H1 (cell line): Measurements from ENCODE around the gene RAD23B. TPM values are rescaled to one million over a fixed set of nuclear protein-coding genes. Genes with fewer than 3 reads are reported as not detected.

ENCODE experiments used
- CTCF ChIA-PET: fragments of 300-600 bp; sonication (Branson Sonifier 250); formaldehyde crosslinking; loops from one replicate; lab custom pipeline; 2021; ENCODE audit not compliant: partially characterized antibody; lab: Charles Lee
- POLR2A ChIA-PET: fragments of 300-600 bp; sonication (Branson Sonifier 250); formaldehyde crosslinking; loops from one replicate; lab custom pipeline; 2021; ENCODE audit warnings: inconsistent platforms; ENCODE audit not compliant: partially characterized antibody; lab: Charles Lee
- DNase-seq, 2 experiments: peaks; one replicate each; pipeline versions ENCODE4 v3.0.0 to v3.0.0-alpha.2; 2010 to 2022; ENCODE audit warnings: low spot score in 2 of 2, low read depth in 1 of 2, mixed read lengths in 1 of 2
- FAIRE-seq: peaks from 2 replicates; lab custom pipeline; 2011; peaks lifted over from hg19 to GRCh38; lab: Jason Lieb, UNC
- H2AFZ ChIP-seq: 2 replicates; pipeline ENCODE4 v1.8.1; 2012; ENCODE audit warnings: low read length, inconsistent platforms
- H2AK5ac ChIP-seq: 2 replicates; pipeline ENCODE4 v1.6.1; 2013; ENCODE audit warnings: low read depth, low read length
- H2BK120ac ChIP-seq: replicated peaks from 2 replicates; pipeline ENCODE3; 2013; ENCODE audit warnings: low read depth, low read length, inconsistent platforms
- H2BK12ac ChIP-seq: 2 replicates; pipeline ENCODE4 v1.6.1; 2013; ENCODE audit warnings: low read depth, low read length
- H2BK15ac ChIP-seq: 2 replicates; pipeline ENCODE4 v1.6.1; 2013; ENCODE audit warnings: low read length
- H2BK20ac ChIP-seq: 2 replicates; pipeline ENCODE4 v1.6.1; 2013; ENCODE audit warnings: low read length
- H2BK5ac ChIP-seq: 2 replicates; pipeline ENCODE4 v1.6.1; 2013; ENCODE audit warnings: low read depth, low read length
- H3K14ac ChIP-seq: 2 replicates; pipeline ENCODE4 v1.6.1; 2013; ENCODE audit warnings: inconsistent platforms; ENCODE audit not compliant: insufficient read length
- H3K18ac ChIP-seq: 2 replicates; pipeline ENCODE4 v1.6.1; 2013; ENCODE audit warnings: low read length; ENCODE audit errors: extremely low read depth
- H3K23ac ChIP-seq: 2 replicates; pipeline ENCODE4 v1.6.1; 2013; ENCODE audit warnings: inconsistent platforms; ENCODE audit not compliant: insufficient read length
- H3K23me2 ChIP-seq: 2 replicates; pipeline ENCODE4 v1.6.1; 2013; ENCODE audit warnings: low read depth, low read length
- H3K27ac ChIP-seq: 2 replicates; pipeline ENCODE4 v1.6.1; 2011; ENCODE audit warnings: low read depth, low read length, inconsistent platforms
- H3K27me3 ChIP-seq, 4 experiments: replicated peaks in 1 of 4; 1 replicate in 1 of 4; 2 replicates in 3 of 4; pipeline versions ENCODE4 v1.6.1 to v1.8.1; 2011 to 2013; ENCODE audit warnings: low read length in 3 of 4, mild to moderate bottlenecking in 3 of 4, inconsistent platforms in 2 of 4, mixed read lengths in 2 of 4, moderate library complexity in 1 of 4; ENCODE audit not compliant: control insufficient read depth in 3 of 4, insufficient read depth in 3 of 4; ENCODE audit errors: extremely low read depth in 1 of 4
- H3K36me3 ChIP-seq, 4 experiments: 2 replicates each; pipeline versions ENCODE4 v1.6.1 to v1.8.1; 2011 to 2013; ENCODE audit warnings: mild to moderate bottlenecking in 4 of 4, low read length in 3 of 4, moderate library complexity in 2 of 4, control low read depth in 1 of 4, inconsistent platforms in 1 of 4; ENCODE audit not compliant: insufficient read depth in 4 of 4, control insufficient read depth in 2 of 4
- H3K4ac ChIP-seq: replicated peaks from 2 replicates; pipeline ENCODE3; 2013; ENCODE audit warnings: low read length, low read depth, mixed read lengths, inconsistent platforms; ENCODE audit not compliant: insufficient read length
- H3K4me1 ChIP-seq, 4 experiments: replicated peaks in 1 of 4; 1 replicate in 1 of 4; 2 replicates in 3 of 4; pipeline versions ENCODE4 v1.6.1 to v1.8.1; 2011 to 2013; ENCODE audit warnings: low read length in 3 of 4, inconsistent platforms in 2 of 4, mixed read lengths in 1 of 4; ENCODE audit not compliant: insufficient read depth in 4 of 4, control insufficient read depth in 3 of 4
- H3K4me2 ChIP-seq, 2 experiments: 2 replicates each; pipeline versions ENCODE4 v1.6.1 to v1.8.1; 2011 to 2013; ENCODE audit warnings: low read depth in 2 of 2, low read length in 2 of 2, control low read depth in 1 of 2, inconsistent platforms in 1 of 2, mild to moderate bottlenecking in 1 of 2; ENCODE audit not compliant: insufficient read depth in 1 of 2
- H3K4me3 ChIP-seq, 4 experiments: fragments of 200-600, 300-600 bp in 1 of 4; sonication (generic), shearing (Covaris generic), sonication (Bioruptor Twin) in 1 of 4; 2 replicates each; pipeline versions ENCODE4 v1.5.1 to v1.8.1; 2011 to 2016; ENCODE audit warnings: low read length in 4 of 4, low read depth in 3 of 4, control low read depth in 2 of 4, inconsistent platforms in 2 of 4, mild to moderate bottlenecking in 2 of 4, mixed read lengths in 1 of 4, moderate library complexity in 1 of 4; ENCODE audit not compliant: insufficient read depth in 2 of 4; ENCODE audit errors: extremely low read depth in 1 of 4
- H3K56ac ChIP-seq: replicated peaks from 2 replicates; pipeline ENCODE3; 2013; ENCODE audit warnings: low read depth, mild to moderate bottlenecking, mixed read lengths, low read length, inconsistent platforms; ENCODE audit not compliant: insufficient read length
- H3K79me1 ChIP-seq: 2 replicates; pipeline ENCODE4 v1.6.1; 2013; ENCODE audit warnings: low read depth, low read length, control low read depth
- H3K79me2 ChIP-seq, 2 experiments: 2 replicates each; pipeline versions ENCODE4 v1.6.1 to v1.8.1; 2012 to 2013; ENCODE audit warnings: low read length in 2 of 2, mild to moderate bottlenecking in 2 of 2, inconsistent platforms in 1 of 2; ENCODE audit not compliant: insufficient read depth in 2 of 2, control insufficient read depth in 1 of 2
- H3K9ac ChIP-seq, 4 experiments: replicated peaks in 1 of 4; 1 replicate in 1 of 4; 2 replicates in 3 of 4; pipeline versions ENCODE4 v1.6.1 to v1.8.1; 2011 to 2013; ENCODE audit warnings: low read depth in 3 of 4, low read length in 3 of 4, control low read depth in 2 of 4, mild to moderate bottlenecking in 2 of 4, moderate library complexity in 2 of 4, inconsistent platforms in 1 of 4; ENCODE audit errors: extremely low read depth in 1 of 4
- H3K9me3 ChIP-seq, 2 experiments: 2 replicates each; pipeline versions ENCODE4 v1.6.1 to v1.8.1; 2012 to 2013; ENCODE audit warnings: mild to moderate bottlenecking in 2 of 2, moderate library complexity in 2 of 2, control low read depth in 1 of 2, inconsistent platforms in 1 of 2, low read depth in 1 of 2, low read length in 1 of 2, mixed read lengths in 1 of 2; ENCODE audit not compliant: insufficient read depth in 2 of 2
- H4K20me1 ChIP-seq, 2 experiments: replicated peaks in 1 of 2; 2 replicates each; pipeline versions ENCODE3 to v1.8.1; 2011 to 2013; ENCODE audit warnings: inconsistent platforms in 2 of 2, low read length in 2 of 2, mild to moderate bottlenecking in 1 of 2; ENCODE audit not compliant: insufficient read depth in 2 of 2, control insufficient read depth in 1 of 2
- H4K5ac ChIP-seq: 2 replicates; pipeline ENCODE4 v1.6.1; 2013; ENCODE audit warnings: low read length, low read depth, mixed read lengths, inconsistent platforms; ENCODE audit not compliant: insufficient read length
- H4K8ac ChIP-seq: 2 replicates; pipeline ENCODE4 v1.8.0; 2013; ENCODE audit warnings: mild to moderate bottlenecking, moderate library complexity, low read length, inconsistent platforms; ENCODE audit not compliant: insufficient read depth; ENCODE audit errors: extremely low read depth
- H4K91ac ChIP-seq: replicated peaks from 2 replicates; pipeline ENCODE3; 2013; ENCODE audit warnings: low read length, mixed read lengths, inconsistent platforms; ENCODE audit not compliant: insufficient read length
- EP300 ChIP-seq, 2 experiments: IDR thresholded peaks; 1 replicate in 1 of 2; 2 replicates in 1 of 2; pipeline ENCODE4 v1.6.1; 2011 to 2012; ENCODE audit warnings: low read depth in 2 of 2, low read length in 2 of 2, mild to moderate bottlenecking in 2 of 2, borderline replicate concordance in 1 of 2, inconsistent platforms in 1 of 2, moderate library complexity in 1 of 2
- GTF2F1 ChIP-seq: IDR thresholded peaks from 2 replicates; pipeline ENCODE4 v1.6.1; 2012; ENCODE audit warnings: low read depth, low read length, improper control_type of control experiment, borderline replicate concordance
- POLR2AphosphoS5 ChIP-seq: IDR thresholded peaks from 2 replicates; pipeline ENCODE4 v1.6.1; 2011; ENCODE audit warnings: low read depth, low read length
- SP2 ChIP-seq: IDR thresholded peaks from 2 replicates; pipeline ENCODE4 v1.6.1; 2012; ENCODE audit warnings: mild to moderate bottlenecking, low read length, inconsistent platforms
- TBP ChIP-seq: IDR thresholded peaks from 2 replicates; pipeline ENCODE4 v1.6.1; 2011; ENCODE audit warnings: low read depth, low read length, improper control_type of control experiment
- YY1 ChIP-seq: IDR thresholded peaks from 2 replicates; pipeline ENCODE4 v1.6.1; 2011; ENCODE audit warnings: low read depth, mild to moderate bottlenecking, low read length
- WGBS, 2 experiments: shearing (Covaris generic) in 1 of 2; methylation state at CpG; one replicate each; pipeline versions ENCODE4 v1.1.6 to v1.1.7; 2013 to 2015; ENCODE audit warnings: low lambda C conversion rate in 2 of 2, mixed read lengths in 2 of 2, inconsistent platforms in 1 of 2, low coverage in 1 of 2, missing lambda C conversion rate in 1 of 2; ENCODE audit not compliant: insufficient replicate concordance in 2 of 2, insufficient coverage in 1 of 2, insufficient read length in 1 of 2; ENCODE audit errors: extremely low coverage in 1 of 2, missing lambda C conversion rate in 1 of 2; 5-methylcytosine and 5-hydroxymethylcytosine counted together
- polyA plus RNA-seq, 7 experiments: library from polyadenylated mRNA; depleted of rRNA in 3 of 7; stranded (reverse) in 5 of 7; unstranded in 2 of 7; fragments of >200 nt in 5 of 7; fragments of 200-250 nt in 2 of 7; gene quantifications; 1 replicate in 5 of 7; 2 replicates in 1 of 7; 4 replicates in 1 of 7; pipeline versions ENCODE4 v1.2.1 to v1.2.3, GENCODE V29; 2011 to 2013; ENCODE audit warnings: missing spikeins in 2 of 7, mixed read lengths in 2 of 7
- total RNA-seq: library from RNA; stranded (reverse); fragmentation: NEBNext Ultra II Directional; extraction: Animal tissue kit (Norgen Biotek cat#: 25700); gene quantifications from 2 replicates; pipeline ENCODE4 v1.2.1, GENCODE V29; 2021
- TF ChIP-seq, protein P1 (sequence below): IDR thresholded peaks from 2 replicates; pipeline ENCODE4 v1.6.1; 2012; ENCODE audit warnings: low read length, inconsistent platforms

The RAD23B gene
- total and polyA plus RNA-seq, 2 of the 8 experiments (the other 6 are each of a cell fraction or from before 2014, with no cell fraction given): 97.1 to 165 TPM

DNA sequence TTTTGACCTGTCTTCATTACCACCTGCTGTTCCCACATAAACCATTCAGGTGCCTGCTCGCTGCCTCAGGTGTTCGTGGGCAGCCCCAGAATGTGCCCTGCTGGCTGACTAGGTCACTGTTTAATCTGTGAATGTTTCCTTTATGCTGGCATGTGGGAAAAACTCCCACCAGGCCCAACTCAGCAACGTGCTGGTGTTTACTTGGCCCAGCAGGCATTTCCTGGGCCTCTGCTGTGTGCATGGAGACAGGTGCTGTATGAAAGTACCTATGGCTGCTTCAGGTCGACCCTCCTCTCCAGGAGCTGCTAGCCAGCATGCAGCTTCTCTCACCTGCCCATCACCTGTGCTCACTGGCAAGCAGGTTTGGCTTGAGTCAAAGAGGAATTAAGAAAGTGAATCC, 65.8 kb downstream of the RAD23B start:
- Histone ChIP-seq H4K20me1 (no peaks in the 10 kb centered on the region), H4K91ac (no peak overlapping the region), H2BK120ac (no peak overlapping the region), H2BK5ac (no peak overlapping the region), H3K9me3 (no peaks in the 10 kb centered on the region), H2AK5ac (no peak overlapping the region), H3K56ac (no peak overlapping the region), H3K27ac (no peak overlapping the region), H3K4me3 (no peak overlapping the region), H2BK15ac (no peak overlapping the region), H3K18ac (no peak overlapping the region), H2AFZ (no peak overlapping the region), H3K4ac (no peak overlapping the region), H3K27me3 (0 out of 7 replicates have a peak, but pooled peaks cover 0 to 2% (median 0%) of the 10 kb centered on the region in 4 experiments), H3K36me3 (no peaks in the 10 kb centered on the region), H2BK20ac (no peak overlapping the region), H3K79me1 (no peaks in the 10 kb centered on the region), H4K5ac (no peak overlapping the region), H3K9ac (no peak overlapping the region), H3K14ac (no peak overlapping the region), H3K23ac (no peak overlapping the region), H3K4me2 (no peak overlapping the region), H3K23me2 (no peaks in the 10 kb centered on the region), H3K4me1 (peaks cover 0 to 5% (median 0%) of the 10 kb centered on the region in 4 experiments; a peak in 2 of 7 replicates), H2BK12ac (no peak overlapping the region), H4K8ac (no peak overlapping the region), H3K79me2 (no peaks in the 10 kb centered on the region)
- TF ChIP-seq SP2 (no peak), EP300 (IDR thresholded peaks at IDR 0.05; ENCODE audit: borderline replicate concordance in 1 of 2, low read depth in 2 of 2, low read length in 2 of 2) (peak in 1 of 2 experiments; percentile 21; a peak in 1 of 3 replicates), POLR2AphosphoS5 (no peak), YY1 (no peak), TBP (no peak), GTF2F1 (no peak)
- TF ChIP-seq, protein P1, sequence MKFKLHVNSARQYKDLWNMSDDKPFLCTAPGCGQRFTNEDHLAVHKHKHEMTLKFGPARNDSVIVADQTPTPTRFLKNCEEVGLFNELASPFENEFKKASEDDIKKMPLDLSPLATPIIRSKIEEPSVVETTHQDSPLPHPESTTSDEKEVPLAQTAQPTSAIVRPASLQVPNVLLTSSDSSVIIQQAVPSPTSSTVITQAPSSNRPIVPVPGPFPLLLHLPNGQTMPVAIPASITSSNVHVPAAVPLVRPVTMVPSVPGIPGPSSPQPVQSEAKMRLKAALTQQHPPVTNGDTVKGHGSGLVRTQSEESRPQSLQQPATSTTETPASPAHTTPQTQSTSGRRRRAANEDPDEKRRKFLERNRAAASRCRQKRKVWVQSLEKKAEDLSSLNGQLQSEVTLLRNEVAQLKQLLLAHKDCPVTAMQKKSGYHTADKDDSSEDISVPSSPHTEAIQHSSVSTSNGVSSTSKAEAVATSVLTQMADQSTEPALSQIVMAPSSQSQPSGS: no peak
- POLR2A ChIA-PET: no interaction called here
- DNase-seq: no peak
- 62% methylated on average over 4 of the region's 4 CpGs; no CpG with 5 or more reads in 1 of the 2 experiments for WGBS, 2 experiments
- CTCF ChIA-PET: interaction anchor here (0.9 to 2.3 kb wide), 2 partner anchors 11 kb away, joined by 4 to 8 read pairs; no protein-coding TSS in a partner anchor
- FAIRE-seq: no peak
